Measurements from ENCODE around the gene NSD1. TPM values are rescaled to one million over a fixed set of nuclear protein-coding genes. Genes with fewer than 3 reads are reported as not detected.

NSD1 gene
- total RNA-seq, 1 experiment from 2014 or later: 62.2 TPM

- Histone ChIP-seq H3K4me2 (no peak overlapping the region), H3K36me3 (ENCODE audit: low read depth) (peaks cover 6% of the 10 kb centered on the region; the same call in 1 of the 2 replicates), H3K4me1 (replicated peaks; ENCODE audit: insufficient read depth) (no peaks in the 10 kb centered on the region), H3K9me2 (ENCODE audit: insufficient read depth) (no peaks in the 10 kb centered on the region), H3K9me3 (ENCODE audit: insufficient read depth, low read depth) (no peaks in the 10 kb centered on the region), H4K20me1 (ENCODE audit: insufficient read depth) (0 out of 2 replicates have a peak, but pooled peaks cover 9% of the 10 kb centered on the region), H3K27ac (no peak overlapping the region), H3K4me3 (no peak overlapping the region), H3K27me3 (ENCODE audit: insufficient read depth, low read depth) (no peaks in the 10 kb centered on the region), H2AFZ (no peak overlapping the region), H3K79me2 (ENCODE audit: low read depth) (0 out of 2 replicates have a peak, but pooled peaks cover 10% of the 10 kb centered on the region), H3F3A (ENCODE audit: insufficient read depth, low read depth) (no peaks in the 10 kb centered on the region)
- BruUV-seq (replicated peaks): no TSS peak
- CTCF ChIA-PET: no interaction called here
- intact Hi-C loops (cut with micrococcal nuclease; ENCODE audit: unreplicated experiment): no loop called here
- TF ChIP-seq EZH2 (IDR thresholded peaks at IDR 0.05; ENCODE audit: low read depth) (no peak), CTCF (conservative IDR thresholded peaks at IDR 0.05) (no peak)
- POLR2A ChIA-PET (ENCODE audit: unreplicated experiment): interaction anchor here (0.6 kb wide), 1 partner anchor 141 kb away, joined by 6 read pairs; no protein-coding TSS in a partner anchor
- DNase-seq: no peak
These were observed 20.6 kb downstream of the NSD1 start for GRCh38 chr5:177154003-177154643.

- intact Hi-C loops (cut with micrococcal nuclease; ENCODE audit: unreplicated experiment): no loop called here
- H3K79me2 ChIP-seq (ENCODE audit: low read depth): peaks cover 12% of the 10 kb centered on the region
- no peak overlapping the region for H2AFZ ChIP-seq
- H4K20me1 ChIP-seq (ENCODE audit: insufficient read depth): peaks cover 5% of the 10 kb centered on the region; the same call in 1 of the 2 replicates
- no peaks in the 10 kb centered on the region for H3F3A ChIP-seq (ENCODE audit: insufficient read depth, low read depth)
- no peak overlapping the region for H3K27ac ChIP-seq
- no peaks in the 10 kb centered on the region for H3K4me1 ChIP-seq (replicated peaks; ENCODE audit: insufficient read depth)
- no peaks in the 10 kb centered on the region for H3K9me2 ChIP-seq (ENCODE audit: insufficient read depth)
- H3K27me3 ChIP-seq (ENCODE audit: insufficient read depth, low read depth): no peaks in the 10 kb centered on the region
- no peak overlapping the region for H3K4me2 ChIP-seq
- POLR2A ChIA-PET (ENCODE audit: unreplicated experiment): no interaction called here
- no peaks in the 10 kb centered on the region for H3K36me3 ChIP-seq (ENCODE audit: low read depth)
- no peak for DNase-seq
- H3K9me3 ChIP-seq (ENCODE audit: insufficient read depth, low read depth): no peaks in the 10 kb centered on the region
- BruUV-seq (replicated peaks): no TSS peak
- TF ChIP-seq EZH2 (IDR thresholded peaks at IDR 0.05; ENCODE audit: low read depth) (no peak), CTCF (conservative IDR thresholded peaks at IDR 0.05) (no peak)
- CTCF ChIA-PET: no interaction called here
- H3K4me3 ChIP-seq: no peak overlapping the region
These were observed 28.8 kb downstream of the NSD1 start for GRCh38 chr5:177162379-177162778.

GRCh38 chr5:177163500-177163899 lies 29.9 kb downstream of the NSD1 start:
- TF ChIP-seq CTCF (conservative IDR thresholded peaks at IDR 0.05) (no peak), EZH2 (IDR thresholded peaks at IDR 0.05; ENCODE audit: low read depth) (no peak)
- POLR2A ChIA-PET (ENCODE audit: unreplicated experiment): no interaction called here
- H3K79me2 ChIP-seq (ENCODE audit: low read depth): peaks cover 8% of the 10 kb centered on the region

More at GRCh38 chr5:177163500-177163899, 29.9 kb downstream of the NSD1 start:
- Histone ChIP-seq H4K20me1 (ENCODE audit: insufficient read depth) (peaks cover 5% of the 10 kb centered on the region), H3K4me1 (replicated peaks; ENCODE audit: insufficient read depth) (no peaks in the 10 kb centered on the region), H3K36me3 (ENCODE audit: low read depth) (no peaks in the 10 kb centered on the region), H3K4me3 (no peak overlapping the region), H3K27ac (no peak overlapping the region), H3K4me2 (no peak overlapping the region), H2AFZ (no peak overlapping the region), H3K9me3 (ENCODE audit: insufficient read depth, low read depth) (no peaks in the 10 kb centered on the region), H3F3A (ENCODE audit: insufficient read depth, low read depth) (no peaks in the 10 kb centered on the region), H3K9me2 (ENCODE audit: insufficient read depth) (no peaks in the 10 kb centered on the region), H3K27me3 (ENCODE audit: insufficient read depth, low read depth) (no peaks in the 10 kb centered on the region)
- DNase-seq: no peak
- intact Hi-C loops (cut with micrococcal nuclease; ENCODE audit: unreplicated experiment): no loop called here
- CTCF ChIA-PET: no interaction called here
- no TSS peak for BruUV-seq (replicated peaks)
